ENCODE results near the gene ACAP3. TPM values are rescaled to one million over a fixed set of nuclear protein-coding genes. Genes with fewer than 3 reads are reported as not detected.

Gene ACAP3
- total and polyA plus RNA-seq, 5 donors, result 33.1 to 61.8 (median 40.1) TPM

DNA sequence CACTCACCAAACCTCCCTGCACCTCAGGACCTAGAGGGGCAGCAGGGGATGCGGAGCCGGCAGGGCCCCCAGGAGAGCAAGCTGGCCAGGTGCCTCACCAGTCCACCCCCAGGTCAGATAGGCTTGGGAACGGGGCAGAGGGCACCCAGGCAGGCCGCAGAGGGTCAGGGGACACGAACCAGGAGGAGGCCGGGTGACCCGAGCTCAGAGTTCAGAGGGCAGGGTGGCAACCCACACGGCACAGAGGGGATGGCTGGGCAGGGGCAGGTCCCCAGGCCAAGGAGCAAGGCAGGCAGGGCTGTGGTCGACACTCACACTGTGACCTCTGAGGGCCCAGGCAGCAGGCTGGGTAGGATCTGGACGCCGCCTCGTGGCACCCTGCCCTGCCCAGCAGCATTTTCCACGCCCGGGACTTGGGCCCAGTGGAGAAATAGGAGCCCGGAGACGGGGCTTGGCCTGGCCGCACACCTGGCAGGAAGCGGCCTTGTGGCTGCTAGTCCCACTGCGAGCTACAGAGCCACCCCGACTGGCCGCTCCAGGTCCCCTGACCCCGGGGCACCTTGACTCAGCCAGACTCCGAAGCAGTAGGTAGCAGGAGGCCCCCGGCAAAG, 36.2 kb upstream of the ACAP3 start:
- no peaks in the 10 kb centered on the region for H3K9me3 ChIP-seq (ENCODE audit: control insufficient read depth, low read length)
- H3K4me1 ChIP-seq (ENCODE audit: control insufficient read depth, insufficient read depth, low read length), result no peaks in the 10 kb centered on the region
- intact Hi-C loops (cut with DNase I), result no loop called here
- no peak overlapping the region for H3K27ac ChIP-seq (ENCODE audit: low read length)
- peak in 1 of 3 donors; percentile 59 for DNase-seq
- H3K27me3 ChIP-seq (ENCODE audit: control insufficient read depth, insufficient read depth), result no peaks in the 10 kb centered on the region
- WGBS, result 88% methylated on average over 24 of the region's 24 CpGs
- no peak for ATAC-seq
- H3K4me3 ChIP-seq (ENCODE audit: low read length), result no peak overlapping the region

DNA sequence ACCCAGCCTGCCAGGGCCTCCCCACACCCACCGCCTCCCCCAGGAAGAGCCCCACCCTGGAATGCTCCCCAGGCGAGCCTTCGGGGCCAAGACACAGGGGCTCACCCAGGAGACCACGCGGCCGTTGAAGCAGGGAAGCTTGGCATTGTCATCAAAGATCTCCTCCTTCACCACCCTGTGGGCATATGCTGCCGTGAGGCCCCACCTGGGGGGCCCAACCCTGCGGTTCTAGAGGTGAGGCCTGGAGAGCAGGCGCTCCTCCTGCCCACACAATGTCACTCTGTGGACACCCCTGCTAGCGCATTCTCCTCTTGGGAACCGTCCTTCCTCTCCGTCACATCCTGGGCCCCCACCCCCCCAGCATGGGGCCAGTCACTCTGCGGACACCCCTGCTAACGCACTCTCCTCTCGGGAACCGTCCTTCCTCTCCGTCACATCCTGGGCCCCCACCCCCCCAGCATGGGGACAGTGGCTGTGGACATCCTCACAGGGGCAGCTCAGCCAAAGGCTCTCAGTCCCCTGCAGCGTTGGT, 34.9 kb upstream of the ACAP3 start:
- Histone ChIP-seq H3K27ac (ENCODE audit: low read length) (no peak overlapping the region), H3K4me1 (ENCODE audit: control insufficient read depth, insufficient read depth, low read length) (no peaks in the 10 kb centered on the region), H3K4me3 (ENCODE audit: low read length) (no peak overlapping the region), H3K9me3 (ENCODE audit: control insufficient read depth, low read length) (no peaks in the 10 kb centered on the region), H3K27me3 (ENCODE audit: control insufficient read depth, insufficient read depth) (no peaks in the 10 kb centered on the region)
- ATAC-seq (no peak), DNase-seq (peak in 1 of 3 donors; percentile 59)
- intact Hi-C loops (cut with DNase I), result no loop called here
- WGBS, result 86% methylated on average over 18 of the region's 18 CpGs

GRCh38 chr1:1342061-1342562, 34.4 kb upstream of the ACAP3 start:
- ATAC-seq (no peak), DNase-seq (peak in 1 of 3 donors; percentile 61)
- Histone ChIP-seq H3K27ac (ENCODE audit: low read length) (no peak overlapping the region), H3K4me3 (ENCODE audit: low read length) (no peak overlapping the region), H3K27me3 (ENCODE audit: control insufficient read depth, insufficient read depth) (no peaks in the 10 kb centered on the region), H3K9me3 (ENCODE audit: control insufficient read depth, low read length) (no peaks in the 10 kb centered on the region), H3K4me1 (ENCODE audit: control insufficient read depth, insufficient read depth, low read length) (no peaks in the 10 kb centered on the region)
- intact Hi-C loops (cut with DNase I), result no loop called here
- 93% methylated on average over 28 of the region's 28 CpGs for WGBS

DNA sequence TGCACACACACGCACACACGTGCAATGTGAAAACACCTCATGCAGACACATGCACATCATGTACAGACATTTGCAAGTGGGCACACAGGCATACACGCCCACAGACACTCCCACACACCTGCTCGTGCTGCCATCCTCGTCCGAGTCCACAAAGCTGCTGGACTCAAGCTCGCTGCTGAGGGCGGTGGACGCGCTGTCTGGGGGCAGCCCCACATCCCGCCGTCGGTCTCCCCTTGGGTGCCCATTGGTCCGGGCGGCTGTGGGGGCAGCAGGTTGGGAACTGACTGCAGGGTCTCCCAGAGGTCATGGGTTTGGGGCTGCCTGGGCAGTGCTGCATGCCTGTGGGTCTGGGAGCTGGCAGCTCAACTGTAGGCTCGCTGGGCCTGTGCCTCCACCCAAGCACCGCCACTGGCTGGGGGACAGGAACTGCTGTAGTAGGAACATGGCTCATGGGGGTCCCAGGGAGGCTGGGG, 33.9 kb upstream of the ACAP3 start:
- ATAC-seq, result no peak
- Histone ChIP-seq H3K27me3 (ENCODE audit: control insufficient read depth, insufficient read depth) (no peaks in the 10 kb centered on the region), H3K4me3 (ENCODE audit: low read length) (no peak overlapping the region), H3K27ac (ENCODE audit: low read length) (no peak overlapping the region), H3K4me1 (ENCODE audit: control insufficient read depth, insufficient read depth, low read length) (no peaks in the 10 kb centered on the region), H3K9me3 (ENCODE audit: control insufficient read depth, low read length) (no peaks in the 10 kb centered on the region)
- intact Hi-C loops (cut with DNase I), result no loop called here
- 90% methylated on average over 17 of the region's 17 CpGs for WGBS
- DNase-seq, result no peak

- Histone ChIP-seq H3K9me3 (ENCODE audit: control insufficient read depth, low read length) (no peaks in the 10 kb centered on the region), H3K27me3 (ENCODE audit: control insufficient read depth, insufficient read depth) (no peaks in the 10 kb centered on the region), H3K4me1 (ENCODE audit: control insufficient read depth, insufficient read depth, low read length) (no peaks in the 10 kb centered on the region), H3K27ac (ENCODE audit: low read length) (no peak overlapping the region), H3K4me3 (ENCODE audit: low read length) (no peak overlapping the region)
- 92% methylated on average over 36 of the region's 36 CpGs for WGBS
- ATAC-seq (no peak), DNase-seq (no peak)
- intact Hi-C loops (cut with DNase I), result no loop called here
Observed at GRCh38 chr1:1340791-1341548, 33.2 kb upstream of the ACAP3 start.

DNA sequence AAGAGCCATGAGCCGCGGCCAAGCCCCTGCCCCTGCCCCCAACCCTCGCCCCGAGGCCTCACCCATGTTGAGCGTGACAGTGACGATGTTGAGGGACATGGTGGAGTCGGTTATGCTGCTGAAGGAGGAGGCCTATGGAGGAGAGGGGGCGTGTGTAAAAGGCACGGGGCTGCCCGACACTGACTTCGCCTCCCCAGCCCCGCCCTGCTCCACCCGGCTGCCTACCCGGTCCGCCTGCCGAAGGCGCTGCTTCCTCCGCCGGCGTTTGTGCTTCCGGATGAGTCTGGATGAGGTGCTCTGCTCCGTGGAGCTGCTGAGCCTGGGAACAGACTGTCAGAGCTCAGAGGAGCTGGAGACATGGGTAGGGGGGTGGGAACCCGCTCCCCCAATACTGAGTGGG, 32.5 kb upstream of the ACAP3 start:
- Histone ChIP-seq H3K27ac (ENCODE audit: low read length) (no peak overlapping the region), H3K27me3 (ENCODE audit: control insufficient read depth, insufficient read depth) (no peaks in the 10 kb centered on the region), H3K9me3 (ENCODE audit: control insufficient read depth, low read length) (no peaks in the 10 kb centered on the region), H3K4me3 (ENCODE audit: low read length) (no peak overlapping the region), H3K4me1 (ENCODE audit: control insufficient read depth, insufficient read depth, low read length) (no peaks in the 10 kb centered on the region)
- DNase-seq, result no peak
- no peak for ATAC-seq
- WGBS, result 90% methylated on average over 23 of the region's 23 CpGs
- intact Hi-C loops (cut with DNase I), result no loop called here

DNA sequence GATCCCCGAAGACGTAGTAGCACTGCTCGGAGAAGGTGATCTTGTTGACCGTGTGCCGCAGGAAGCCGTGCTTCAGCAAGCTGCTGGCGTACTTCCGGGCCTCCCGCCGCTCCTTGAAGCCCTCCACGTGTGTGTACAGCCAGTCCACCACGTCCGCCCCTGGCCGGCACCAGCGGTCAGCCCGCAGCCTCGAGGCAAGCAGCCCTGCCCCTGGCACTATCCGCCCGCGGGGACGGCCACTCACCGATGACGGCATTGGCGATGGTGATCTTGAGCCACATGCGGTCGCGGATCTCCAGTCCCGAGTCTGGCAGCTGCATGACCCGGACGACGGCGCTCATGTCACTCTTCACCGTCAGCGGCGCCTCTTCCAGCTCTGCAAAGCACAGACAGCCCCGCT, 30.5 kb upstream of the ACAP3 start:
- whole genome bisulfite sequencing, result 94% methylated on average over 36 of the region's 36 CpGs
- no peak for ATAC-seq
- Histone ChIP-seq H3K4me3 (ENCODE audit: low read length) (no peak overlapping the region), H3K27me3 (ENCODE audit: control insufficient read depth, insufficient read depth) (no peaks in the 10 kb centered on the region), H3K9me3 (ENCODE audit: control insufficient read depth, low read length) (no peaks in the 10 kb centered on the region), H3K27ac (ENCODE audit: low read length) (no peak overlapping the region), H3K4me1 (ENCODE audit: control insufficient read depth, insufficient read depth, low read length) (no peaks in the 10 kb centered on the region)
- DNase-seq, result no peak
- intact Hi-C loops (cut with DNase I), result no loop called here

GRCh38 chr1:1337793-1338147, 30.0 kb upstream of the ACAP3 start:
- DNase-seq (no peak), ATAC-seq (no peak)
- H3K4me1 ChIP-seq (ENCODE audit: control insufficient read depth, insufficient read depth, low read length), result no peaks in the 10 kb centered on the region
- H3K9me3 ChIP-seq (ENCODE audit: control insufficient read depth, low read length), result no peaks in the 10 kb centered on the region
- no peak overlapping the region for H3K27ac ChIP-seq (ENCODE audit: low read length)
- intact Hi-C loops (cut with DNase I), result no loop called here
- 82% methylated on average over 18 of the region's 18 CpGs for WGBS
- H3K4me3 ChIP-seq (ENCODE audit: low read length), result no peak overlapping the region
- H3K27me3 ChIP-seq (ENCODE audit: control insufficient read depth, insufficient read depth), result no peaks in the 10 kb centered on the region

GRCh38 chr1:1336931-1337792, 29.4 kb upstream of the ACAP3 start:
- ATAC-seq (no peak), DNase-seq (no peak)
- H3K4me3 ChIP-seq (ENCODE audit: low read length), result no peak overlapping the region
- intact Hi-C loops (cut with DNase I), result no loop called here
- no peaks in the 10 kb centered on the region for H3K9me3 ChIP-seq (ENCODE audit: control insufficient read depth, low read length)
- H3K27me3 ChIP-seq (ENCODE audit: control insufficient read depth, insufficient read depth), result no peaks in the 10 kb centered on the region
- H3K4me1 ChIP-seq (ENCODE audit: control insufficient read depth, insufficient read depth, low read length), result no peaks in the 10 kb centered on the region
- H3K27ac ChIP-seq (ENCODE audit: low read length), result no peak overlapping the region
- 95% methylated on average over 32 of the region's 32 CpGs for WGBS

GRCh38 chr1:1336446-1336845, 28.7 kb upstream of the ACAP3 start:
- ATAC-seq (no peak), DNase-seq (no peak)
- H3K27ac ChIP-seq (ENCODE audit: low read length), result no peak overlapping the region
- H3K27me3 ChIP-seq (ENCODE audit: control insufficient read depth, insufficient read depth), result no peaks in the 10 kb centered on the region
- 93% methylated on average over 26 of the region's 26 CpGs for WGBS
- intact Hi-C loops (cut with DNase I), result no loop called here
- no peaks in the 10 kb centered on the region for H3K4me1 ChIP-seq (ENCODE audit: control insufficient read depth, insufficient read depth, low read length)
- H3K9me3 ChIP-seq (ENCODE audit: control insufficient read depth, low read length), result no peaks in the 10 kb centered on the region
- no peak overlapping the region for H3K4me3 ChIP-seq (ENCODE audit: low read length)

Data from right cardiac atrium (tissue), 5 donors.